Breast epithelium (tissue), 4 donors: ENCODE data around the gene KMT2E. TPM values are rescaled to one million over a fixed set of nuclear protein-coding genes. Genes with fewer than 3 reads are reported as not detected.
A peak's percentile ranks its signal among the peaks of the same experiment; 100 is the strongest.

ENCODE experiments used
- DNase-seq, 2 donors: peaks; one replicate each; pipeline ENCODE4 v3.0.0-alpha.2; 2019; ENCODE audit warnings: low spot score in 2 of 2
- H3K27ac ChIP-seq, 2 donors: fragments of 200-600 bp; sonication (generic) in 1 of 2; one replicate each; pipeline ENCODE4 v1.5.1; 2016 to 2019; ENCODE audit warnings: mild to moderate bottlenecking in 1 of 2
- H3K27me3 ChIP-seq, 2 donors: fragments of 200-600 bp; sonication (generic) in 1 of 2; one replicate each; pipeline versions ENCODE4 v1.5.1 to v1.6.0; 2017 to 2019; ENCODE audit warnings: control low read depth in 1 of 2, mild to moderate bottlenecking in 1 of 2
- H3K36me3 ChIP-seq: fragments of 200-600 bp; one replicate; pipeline ENCODE4 v1.5.1; 2019
- H3K4me1 ChIP-seq, 2 donors: fragments of 200-600 bp; sonication (generic); one replicate each; pipeline ENCODE4 v1.5.1; 2016 to 2019; ENCODE audit warnings: control low read depth in 1 of 2
- H3K4me3 ChIP-seq, 3 donors: fragments of 200-600 bp; sonication (generic); 1 replicate in 2 of 3; 2 replicates in 1 of 3; pipeline ENCODE4 v1.5.1; 2016 to 2019; ENCODE audit warnings: mild to moderate bottlenecking in 3 of 3, moderate library complexity in 2 of 3
- H3K9me3 ChIP-seq, 2 donors: fragments of 200-600 bp; sonication (generic) in 1 of 2; one replicate each; pipeline ENCODE4 v1.5.1; 2016 to 2019; ENCODE audit warnings: control low read depth in 1 of 2
- POLR2A ChIP-seq: fragments of 450-650 bp; IDR thresholded peaks from one replicate; pipeline ENCODE4 v1.6.1; 2016; ENCODE audit warnings: antibody characterized with exemption, mild to moderate bottlenecking, moderate library complexity
- POLR2AphosphoS5 ChIP-seq, 3 donors: sonication (generic); formaldehyde crosslinking; IDR thresholded peaks; one replicate each; pipeline ENCODE4 v1.6.1; 2017; ENCODE audit warnings: antibody characterized with exemption in 3 of 3
- intact Hi-C: fragments of 100-400 bp; cut with DNase I; formaldehyde crosslinking; loops from one replicate; pipeline ENCODE4 v1.15.1; 2023; ENCODE audit warnings: low total_unique reads
- total RNA-seq, 3 donors: library from RNA; depleted of rRNA; stranded (reverse); fragments of >200 nt; gene quantifications; one replicate each; pipeline ENCODE4 v1.1.0, GENCODE V29; 2016
- TF ChIP-seq, protein P1 (sequence below), 3 donors: fragments of 450-650 bp; IDR thresholded peaks; one replicate each; pipeline ENCODE4 v1.5.1; 2016 to 2017; ENCODE audit warnings: antibody characterized with exemption in 3 of 3, mild to moderate bottlenecking in 3 of 3, moderate library complexity in 3 of 3

KMT2E gene
- total RNA-seq, 3 donors from 2014 or later = 88.2 to 184 (median 168) TPM

DNA sequence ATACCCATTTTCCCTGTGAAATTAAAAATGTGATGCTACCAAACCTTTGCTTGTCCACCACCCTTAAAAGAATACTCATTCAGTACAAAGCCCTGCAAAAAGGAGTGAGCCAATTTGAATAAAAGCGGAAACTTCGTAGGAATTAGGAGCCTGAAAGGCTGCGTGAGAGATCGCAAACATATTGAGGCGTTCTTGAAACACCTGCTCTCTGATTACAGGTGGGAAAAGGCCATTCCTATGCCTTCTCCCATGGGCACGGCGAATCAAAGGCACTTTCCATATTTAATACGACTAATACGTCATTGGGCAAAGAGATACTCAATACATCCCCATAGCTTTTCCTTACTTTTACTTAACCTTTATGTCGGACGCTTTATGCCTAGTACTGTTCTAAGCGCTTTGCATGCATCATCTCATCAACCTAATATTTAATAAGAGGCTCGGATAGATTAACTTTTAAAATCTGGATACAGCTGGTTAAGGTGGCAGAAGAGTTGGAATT lies 30.9 kb upstream of the KMT2E start:
- peak overlapping the region; percentile 55 to 83 (median 70) for H3K4me3 ChIP-seq
- no peaks in the 10 kb centered on the region for H3K36me3 ChIP-seq
- intact Hi-C loops = loop anchor here (1.0 kb wide), 1 partner anchor 35 kb away; no protein-coding TSS in a partner anchor
- no peak for DNase-seq
- TF ChIP-seq, protein P1, sequence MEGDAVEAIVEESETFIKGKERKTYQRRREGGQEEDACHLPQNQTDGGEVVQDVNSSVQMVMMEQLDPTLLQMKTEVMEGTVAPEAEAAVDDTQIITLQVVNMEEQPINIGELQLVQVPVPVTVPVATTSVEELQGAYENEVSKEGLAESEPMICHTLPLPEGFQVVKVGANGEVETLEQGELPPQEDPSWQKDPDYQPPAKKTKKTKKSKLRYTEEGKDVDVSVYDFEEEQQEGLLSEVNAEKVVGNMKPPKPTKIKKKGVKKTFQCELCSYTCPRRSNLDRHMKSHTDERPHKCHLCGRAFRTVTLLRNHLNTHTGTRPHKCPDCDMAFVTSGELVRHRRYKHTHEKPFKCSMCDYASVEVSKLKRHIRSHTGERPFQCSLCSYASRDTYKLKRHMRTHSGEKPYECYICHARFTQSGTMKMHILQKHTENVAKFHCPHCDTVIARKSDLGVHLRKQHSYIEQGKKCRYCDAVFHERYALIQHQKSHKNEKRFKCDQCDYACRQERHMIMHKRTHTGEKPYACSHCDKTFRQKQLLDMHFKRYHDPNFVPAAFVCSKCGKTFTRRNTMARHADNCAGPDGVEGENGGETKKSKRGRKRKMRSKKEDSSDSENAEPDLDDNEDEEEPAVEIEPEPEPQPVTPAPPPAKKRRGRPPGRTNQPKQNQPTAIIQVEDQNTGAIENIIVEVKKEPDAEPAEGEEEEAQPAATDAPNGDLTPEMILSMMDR (IDR thresholded peaks at IDR 0.05) = no peak
- TF ChIP-seq POLR2AphosphoS5 (IDR thresholded peaks at IDR 0.05) (no peak), POLR2A (no peak)
- H3K27me3 ChIP-seq = no peaks in the 10 kb centered on the region
- H3K4me1 ChIP-seq = peaks cover 3 to 27% of the 10 kb centered on the region in 2 donors
- H3K27ac ChIP-seq = peak overlapping the region; percentile 99 to 100
- H3K9me3 ChIP-seq = no peaks in the 10 kb centered on the region

DNA sequence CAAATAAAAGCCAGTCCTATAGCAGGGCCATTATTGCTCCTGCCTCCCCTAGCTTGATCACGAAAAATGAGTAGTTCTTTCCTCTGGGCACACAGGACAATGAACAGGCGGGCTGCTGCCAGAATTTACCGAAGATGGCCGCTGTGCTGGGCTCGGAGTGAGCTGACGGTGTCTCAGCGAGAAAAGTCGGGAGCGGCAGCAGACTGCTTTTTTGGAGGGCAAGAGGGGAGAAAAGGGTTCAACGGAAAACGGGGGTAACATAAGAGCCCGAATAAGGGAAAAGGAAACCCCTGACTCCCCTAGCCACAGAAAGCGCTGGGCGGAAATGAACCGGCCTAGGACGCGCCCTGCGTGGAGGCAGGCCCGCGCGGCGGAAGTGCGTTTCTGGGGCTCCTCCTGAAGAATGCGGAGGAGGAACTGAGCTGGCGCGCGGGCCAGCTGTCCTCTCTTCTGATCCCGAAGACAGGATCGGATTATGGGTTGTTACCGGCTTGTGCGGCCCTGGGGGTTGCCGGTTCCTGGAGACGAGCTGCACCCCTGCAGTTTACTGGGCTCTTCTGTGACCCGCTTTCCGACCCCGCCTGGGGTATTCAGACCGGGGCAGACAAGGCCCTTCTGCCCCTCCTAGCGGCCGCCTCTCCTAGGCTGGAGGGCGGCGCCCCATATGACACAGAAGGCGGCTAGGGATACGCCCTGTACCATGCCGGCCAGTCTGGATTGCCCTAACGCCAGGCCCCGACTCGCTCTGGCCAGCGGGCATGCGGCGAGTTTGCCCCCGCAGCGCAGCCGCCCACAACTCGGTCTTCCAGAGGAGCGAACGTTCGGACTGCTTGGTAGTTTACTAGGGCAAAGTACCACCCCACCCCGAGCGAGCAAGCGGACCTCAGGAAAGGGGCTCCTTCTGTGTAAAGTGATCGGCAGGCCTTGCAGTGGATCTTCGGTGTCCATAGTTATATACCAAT lies 30.1 kb upstream of the KMT2E start:
- peak overlapping the region; percentile 99 to 100 for H3K27ac ChIP-seq
- no peaks in the 10 kb centered on the region for H3K9me3 ChIP-seq
- peak overlapping the region; percentile 55 to 83 (median 70) for H3K4me3 ChIP-seq
- TF ChIP-seq POLR2AphosphoS5 (IDR thresholded peaks at IDR 0.05) (peak; percentile 81 to 93 (median 88)), POLR2A (peak; percentile 49)
- TF ChIP-seq, protein P1 (IDR thresholded peaks at IDR 0.05) = peak; percentile 52 to 71 (median 57)
- DNase-seq = peak; percentile 80 to 84
- no peaks in the 10 kb centered on the region for H3K36me3 ChIP-seq
- no peaks in the 10 kb centered on the region for H3K27me3 ChIP-seq
- H3K4me1 ChIP-seq = peaks cover 0 to 26% of the 10 kb centered on the region in 2 donors
- intact Hi-C loops = loop anchor here (1.0 kb wide), 1 partner anchor 34 kb away; no protein-coding TSS in a partner anchor

DNA sequence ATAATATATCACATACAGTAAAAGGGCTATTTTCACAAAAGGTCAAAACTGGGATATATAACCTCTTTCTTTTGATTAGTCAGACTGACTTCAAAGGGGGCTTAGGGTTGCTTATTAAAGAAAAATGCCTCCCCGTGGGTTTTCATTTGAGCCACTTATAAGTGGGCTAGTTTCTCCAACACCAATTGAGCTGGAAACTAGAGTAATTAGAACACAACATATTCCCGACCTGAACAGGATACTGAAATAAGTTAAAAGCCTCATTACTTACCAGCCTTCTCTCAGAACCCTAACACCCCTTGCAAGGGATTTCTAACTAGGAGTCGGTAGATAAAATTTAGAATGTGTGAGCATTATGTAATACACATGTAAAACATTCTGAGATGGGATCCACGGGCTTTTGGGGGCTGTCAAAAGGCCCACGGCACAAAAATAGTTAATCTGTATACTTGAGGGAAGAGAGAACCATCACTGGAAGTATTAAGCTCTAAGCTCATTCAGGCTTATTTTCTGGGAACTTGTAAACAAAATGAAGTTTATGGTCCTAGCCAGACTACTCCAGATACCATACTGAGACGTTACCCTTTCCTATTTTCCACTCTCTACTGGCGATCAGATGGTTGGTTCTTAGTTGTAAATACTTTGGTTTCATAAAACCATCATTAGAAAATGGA lies 29.3 kb upstream of the KMT2E start:
- no peak for DNase-seq
- no peaks in the 10 kb centered on the region for H3K36me3 ChIP-seq
- peak overlapping the region; percentile 55 to 83 (median 70) for H3K4me3 ChIP-seq
- H3K9me3 ChIP-seq = no peaks in the 10 kb centered on the region
- peaks cover 0 to 18% of the 10 kb centered on the region in 2 donors for H3K4me1 ChIP-seq
- peak overlapping the region; percentile 99 to 100 for H3K27ac ChIP-seq
- TF ChIP-seq POLR2AphosphoS5 (IDR thresholded peaks at IDR 0.05) = no peak
- TF ChIP-seq POLR2A = no peak
- TF ChIP-seq, protein P1 (IDR thresholded peaks at IDR 0.05) = no peak
- intact Hi-C loops = no loop called here
- H3K27me3 ChIP-seq = no peaks in the 10 kb centered on the region

DNA sequence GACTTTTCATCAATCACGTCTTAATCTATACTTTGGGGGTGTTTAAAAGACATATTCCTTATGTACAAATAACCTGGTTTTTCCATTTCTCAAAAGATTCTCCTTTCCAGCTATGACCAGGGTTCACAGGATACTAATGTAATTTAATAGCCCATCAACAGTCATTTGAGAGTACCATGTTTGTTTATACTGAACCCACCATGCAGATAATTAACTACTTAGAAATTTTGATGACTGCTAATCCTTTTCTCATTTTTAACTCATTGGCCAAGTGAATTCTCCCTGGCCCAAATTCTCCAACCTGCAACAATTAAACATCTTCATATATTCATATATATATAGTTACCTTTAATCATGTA lies 28.8 kb upstream of the KMT2E start:
- no peaks in the 10 kb centered on the region for H3K36me3 ChIP-seq
- DNase-seq = no peak
- H3K4me1 ChIP-seq = peaks cover 0 to 13% of the 10 kb centered on the region in 2 donors
- H3K27ac ChIP-seq = peak overlapping the region; percentile 99 to 100
- no peaks in the 10 kb centered on the region for H3K9me3 ChIP-seq
- TF ChIP-seq POLR2A = no peak
- no peak for TF ChIP-seq POLR2AphosphoS5 (IDR thresholded peaks at IDR 0.05)
- TF ChIP-seq, protein P1 (IDR thresholded peaks at IDR 0.05) = no peak
- no peaks in the 10 kb centered on the region for H3K27me3 ChIP-seq
- intact Hi-C loops = no loop called here
- H3K4me3 ChIP-seq = no peak overlapping the region
